ENCODE measurements around the gene UPP2. TPM values are rescaled to one million over a fixed set of nuclear protein-coding genes. Genes with fewer than 3 reads are reported as not detected.

UPP2 gene
- total and polyA plus RNA-seq, 2 of the 8 experiments (the other 6 are each of a cell fraction or from before 2014, with no cell fraction given), result not detected

DNA sequence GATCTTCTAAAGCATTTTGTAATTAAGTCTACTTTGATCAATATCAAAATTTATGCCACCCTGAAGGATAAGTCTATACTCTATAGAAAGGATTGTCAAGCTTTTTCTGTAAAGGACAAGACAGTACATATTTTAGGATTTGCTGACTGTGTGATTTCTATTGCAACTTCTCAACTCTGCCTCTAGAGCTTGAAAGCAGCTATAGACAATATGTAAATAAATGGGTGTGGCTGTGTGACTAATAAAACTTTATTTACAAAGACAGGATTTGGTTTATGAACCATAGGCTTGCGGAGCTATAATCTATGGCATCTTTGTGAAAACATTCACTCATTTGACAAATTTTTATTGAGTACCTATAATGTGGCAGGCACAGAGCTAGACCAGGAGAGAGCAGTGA, 18.4 kb downstream of the UPP2 start (continued):
- TF ChIP-seq, protein P1, sequence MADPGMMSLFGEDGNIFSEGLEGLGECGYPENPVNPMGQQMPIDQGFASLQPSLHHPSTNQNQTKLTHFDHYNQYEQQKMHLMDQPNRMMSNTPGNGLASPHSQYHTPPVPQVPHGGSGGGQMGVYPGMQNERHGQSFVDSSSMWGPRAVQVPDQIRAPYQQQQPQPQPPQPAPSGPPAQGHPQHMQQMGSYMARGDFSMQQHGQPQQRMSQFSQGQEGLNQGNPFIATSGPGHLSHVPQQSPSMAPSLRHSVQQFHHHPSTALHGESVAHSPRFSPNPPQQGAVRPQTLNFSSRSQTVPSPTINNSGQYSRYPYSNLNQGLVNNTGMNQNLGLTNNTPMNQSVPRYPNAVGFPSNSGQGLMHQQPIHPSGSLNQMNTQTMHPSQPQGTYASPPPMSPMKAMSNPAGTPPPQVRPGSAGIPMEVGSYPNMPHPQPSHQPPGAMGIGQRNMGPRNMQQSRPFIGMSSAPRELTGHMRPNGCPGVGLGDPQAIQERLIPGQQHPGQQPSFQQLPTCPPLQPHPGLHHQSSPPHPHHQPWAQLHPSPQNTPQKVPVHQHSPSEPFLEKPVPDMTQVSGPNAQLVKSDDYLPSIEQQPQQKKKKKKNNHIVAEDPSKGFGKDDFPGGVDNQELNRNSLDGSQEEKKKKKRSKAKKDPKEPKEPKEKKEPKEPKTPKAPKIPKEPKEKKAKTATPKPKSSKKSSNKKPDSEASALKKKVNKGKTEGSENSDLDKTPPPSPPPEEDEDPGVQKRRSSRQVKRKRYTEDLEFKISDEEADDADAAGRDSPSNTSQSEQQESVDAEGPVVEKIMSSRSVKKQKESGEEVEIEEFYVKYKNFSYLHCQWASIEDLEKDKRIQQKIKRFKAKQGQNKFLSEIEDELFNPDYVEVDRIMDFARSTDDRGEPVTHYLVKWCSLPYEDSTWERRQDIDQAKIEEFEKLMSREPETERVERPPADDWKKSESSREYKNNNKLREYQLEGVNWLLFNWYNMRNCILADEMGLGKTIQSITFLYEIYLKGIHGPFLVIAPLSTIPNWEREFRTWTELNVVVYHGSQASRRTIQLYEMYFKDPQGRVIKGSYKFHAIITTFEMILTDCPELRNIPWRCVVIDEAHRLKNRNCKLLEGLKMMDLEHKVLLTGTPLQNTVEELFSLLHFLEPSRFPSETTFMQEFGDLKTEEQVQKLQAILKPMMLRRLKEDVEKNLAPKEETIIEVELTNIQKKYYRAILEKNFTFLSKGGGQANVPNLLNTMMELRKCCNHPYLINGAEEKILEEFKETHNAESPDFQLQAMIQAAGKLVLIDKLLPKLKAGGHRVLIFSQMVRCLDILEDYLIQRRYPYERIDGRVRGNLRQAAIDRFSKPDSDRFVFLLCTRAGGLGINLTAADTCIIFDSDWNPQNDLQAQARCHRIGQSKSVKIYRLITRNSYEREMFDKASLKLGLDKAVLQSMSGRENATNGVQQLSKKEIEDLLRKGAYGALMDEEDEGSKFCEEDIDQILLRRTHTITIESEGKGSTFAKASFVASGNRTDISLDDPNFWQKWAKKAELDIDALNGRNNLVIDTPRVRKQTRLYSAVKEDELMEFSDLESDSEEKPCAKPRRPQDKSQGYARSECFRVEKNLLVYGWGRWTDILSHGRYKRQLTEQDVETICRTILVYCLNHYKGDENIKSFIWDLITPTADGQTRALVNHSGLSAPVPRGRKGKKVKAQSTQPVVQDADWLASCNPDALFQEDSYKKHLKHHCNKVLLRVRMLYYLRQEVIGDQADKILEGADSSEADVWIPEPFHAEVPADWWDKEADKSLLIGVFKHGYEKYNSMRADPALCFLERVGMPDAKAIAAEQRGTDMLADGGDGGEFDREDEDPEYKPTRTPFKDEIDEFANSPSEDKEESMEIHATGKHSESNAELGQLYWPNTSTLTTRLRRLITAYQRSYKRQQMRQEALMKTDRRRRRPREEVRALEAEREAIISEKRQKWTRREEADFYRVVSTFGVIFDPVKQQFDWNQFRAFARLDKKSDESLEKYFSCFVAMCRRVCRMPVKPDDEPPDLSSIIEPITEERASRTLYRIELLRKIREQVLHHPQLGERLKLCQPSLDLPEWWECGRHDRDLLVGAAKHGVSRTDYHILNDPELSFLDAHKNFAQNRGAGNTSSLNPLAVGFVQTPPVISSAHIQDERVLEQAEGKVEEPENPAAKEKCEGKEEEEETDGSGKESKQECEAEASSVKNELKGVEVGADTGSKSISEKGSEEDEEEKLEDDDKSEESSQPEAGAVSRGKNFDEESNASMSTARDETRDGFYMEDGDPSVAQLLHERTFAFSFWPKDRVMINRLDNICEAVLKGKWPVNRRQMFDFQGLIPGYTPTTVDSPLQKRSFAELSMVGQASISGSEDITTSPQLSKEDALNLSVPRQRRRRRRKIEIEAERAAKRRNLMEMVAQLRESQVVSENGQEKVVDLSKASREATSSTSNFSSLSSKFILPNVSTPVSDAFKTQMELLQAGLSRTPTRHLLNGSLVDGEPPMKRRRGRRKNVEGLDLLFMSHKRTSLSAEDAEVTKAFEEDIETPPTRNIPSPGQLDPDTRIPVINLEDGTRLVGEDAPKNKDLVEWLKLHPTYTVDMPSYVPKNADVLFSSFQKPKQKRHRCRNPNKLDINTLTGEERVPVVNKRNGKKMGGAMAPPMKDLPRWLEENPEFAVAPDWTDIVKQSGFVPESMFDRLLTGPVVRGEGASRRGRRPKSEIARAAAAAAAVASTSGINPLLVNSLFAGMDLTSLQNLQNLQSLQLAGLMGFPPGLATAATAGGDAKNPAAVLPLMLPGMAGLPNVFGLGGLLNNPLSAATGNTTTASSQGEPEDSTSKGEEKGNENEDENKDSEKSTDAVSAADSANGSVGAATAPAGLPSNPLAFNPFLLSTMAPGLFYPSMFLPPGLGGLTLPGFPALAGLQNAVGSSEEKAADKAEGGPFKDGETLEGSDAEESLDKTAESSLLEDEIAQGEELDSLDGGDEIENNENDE (IDR thresholded peaks at IDR 0.05; ENCODE audit: insufficient replicate concordance, low read length), result no peak
- TF ChIP-seq ATF3 (IDR thresholded peaks at IDR 0.05; ENCODE audit: insufficient read depth, low read depth, low read length), result no peak
- TF ChIP-seq JUN (IDR thresholded peaks at IDR 0.05; ENCODE audit: low read depth, low read length), result no peak
- TF ChIP-seq TCF12 (IDR thresholded peaks at IDR 0.05; ENCODE audit: low read depth, low read length), result no peak
- TF ChIP-seq RAD21 (IDR thresholded peaks at IDR 0.05 in 1 of 2, conservative IDR thresholded peaks at IDR 0.05 in 1 of 2; ENCODE audit: low read depth in 2 of 2, low read length in 2 of 2), result no peak
- TF ChIP-seq CREB1 (IDR thresholded peaks at IDR 0.05), result no peak
- TF ChIP-seq KDM1A (IDR thresholded peaks at IDR 0.05; ENCODE audit: borderline replicate concordance, low read length), result no peak
- TF ChIP-seq CTCF (IDR thresholded peaks at IDR 0.05; ENCODE audit: control extremely low read depth in 1 of 3, insufficient read depth in 1 of 3, low read depth in 1 of 3, low read length in 3 of 3), result peak in 1 of 3 experiments; percentile 3; a peak in 1 of 4 replicates
